IPS DF 6.9 (cell line): ENCODE data around the gene GATA1.
"Not testable (repeated sequence)": the region's sequence is repeated elsewhere in the genome, so short reads cannot be mapped to it uniquely, and the experiment has no call there.

Experiments
- DNase-seq: peaks from one replicate; pipeline ENCODE4 v3.0.0-alpha.2; 2013; ENCODE audit warnings: low read depth, low spot score
- H3K27ac ChIP-seq: one replicate; pipeline ENCODE4 v1.5.1; 2013; ENCODE audit warnings: low read length, control low read depth
- H3K27me3 ChIP-seq: 2 replicates; pipeline ENCODE4 v1.6.1; 2013; ENCODE audit warnings: mild to moderate bottlenecking, low read length; ENCODE audit not compliant: control insufficient read depth, insufficient read depth
- H3K36me3 ChIP-seq: 2 replicates; pipeline ENCODE4 v1.6.1; 2013; ENCODE audit warnings: low read length; ENCODE audit not compliant: control insufficient read depth, insufficient read depth
- H3K4me1 ChIP-seq: 2 replicates; pipeline ENCODE4 v1.6.1; 2013; ENCODE audit warnings: low read length; ENCODE audit not compliant: control insufficient read depth, insufficient read depth
- H3K4me3 ChIP-seq: 2 replicates; pipeline ENCODE4 v1.5.1; 2013; ENCODE audit warnings: mild to moderate bottlenecking, low read length
- H3K9me3 ChIP-seq: 2 replicates; pipeline ENCODE4 v1.6.1; 2013; ENCODE audit warnings: low read length, inconsistent platforms; ENCODE audit not compliant: control insufficient read depth, insufficient read depth
- WGBS: extraction: QIAGEN DNeasy Blood & Tissue Kit; methylation state at CpG from one replicate; pipeline ENCODE4 v1.1.7; 2013; ENCODE audit warnings: mixed read lengths, missing lambda C conversion rate; ENCODE audit not compliant: insufficient read length, insufficient coverage; 5-methylcytosine and 5-hydroxymethylcytosine counted together

GATA1 gene

DNA sequence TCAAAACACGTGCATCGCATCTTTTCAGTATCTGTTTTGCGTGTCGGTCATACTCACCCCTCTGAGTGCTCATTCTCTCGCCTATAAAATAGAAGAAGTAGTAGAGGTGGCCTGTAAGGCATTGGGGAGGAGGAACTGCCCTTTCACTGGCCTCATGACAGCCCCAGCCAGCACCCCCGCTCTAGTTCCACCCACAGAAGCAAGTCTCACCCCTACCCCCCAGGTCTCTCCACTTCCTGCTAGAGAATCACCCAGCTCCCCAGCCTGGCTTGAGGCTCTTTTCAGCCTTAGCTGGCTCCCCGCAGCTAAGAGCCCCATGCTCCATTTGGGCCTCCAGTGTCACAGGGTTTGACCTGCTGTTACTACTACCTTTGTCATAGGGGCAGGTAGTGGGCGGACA lies 27.3 kb downstream of the GATA1 start:
- Histone ChIP-seq H3K9me3 (no peaks in the 10 kb centered on the region), H3K36me3 (no peaks in the 10 kb centered on the region), H3K4me3 (no peak overlapping the region), H3K27ac (no peak overlapping the region), H3K27me3 (no peaks in the 10 kb centered on the region), H3K4me1 (no peaks in the 10 kb centered on the region)
- no CpG with 5 or more reads among the region's 8 CpGs for WGBS
- DNase-seq, result no peak

DNA sequence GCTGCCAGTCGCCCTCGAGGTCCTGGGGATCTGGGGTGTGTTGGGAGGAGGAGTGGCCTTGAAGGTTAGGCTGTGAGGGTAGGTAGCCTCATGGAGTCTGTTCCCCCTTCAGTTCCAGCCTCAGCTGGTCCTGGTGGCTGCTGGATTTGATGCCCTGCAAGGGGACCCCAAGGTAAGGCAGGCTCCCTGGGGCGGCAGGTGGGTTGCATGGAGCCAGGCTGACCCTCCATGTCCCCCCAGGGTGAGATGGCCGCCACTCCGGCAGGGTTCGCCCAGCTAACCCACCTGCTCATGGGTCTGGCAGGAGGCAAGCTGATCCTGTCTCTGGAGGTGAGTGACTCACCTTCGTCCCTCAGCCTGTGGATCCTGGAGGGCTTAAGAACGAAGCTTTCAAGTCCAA lies 28.3 kb downstream of the GATA1 start:
- no peaks in the 10 kb centered on the region for H3K36me3 ChIP-seq
- no peaks in the 10 kb centered on the region for H3K4me1 ChIP-seq
- WGBS, result no CpG with 5 or more reads among the region's 8 CpGs
- no peaks in the 10 kb centered on the region for H3K27me3 ChIP-seq
- DNase-seq, result no peak
- H3K4me3 ChIP-seq, result no peak overlapping the region
- no peaks in the 10 kb centered on the region for H3K9me3 ChIP-seq
- no peak overlapping the region for H3K27ac ChIP-seq

DNA sequence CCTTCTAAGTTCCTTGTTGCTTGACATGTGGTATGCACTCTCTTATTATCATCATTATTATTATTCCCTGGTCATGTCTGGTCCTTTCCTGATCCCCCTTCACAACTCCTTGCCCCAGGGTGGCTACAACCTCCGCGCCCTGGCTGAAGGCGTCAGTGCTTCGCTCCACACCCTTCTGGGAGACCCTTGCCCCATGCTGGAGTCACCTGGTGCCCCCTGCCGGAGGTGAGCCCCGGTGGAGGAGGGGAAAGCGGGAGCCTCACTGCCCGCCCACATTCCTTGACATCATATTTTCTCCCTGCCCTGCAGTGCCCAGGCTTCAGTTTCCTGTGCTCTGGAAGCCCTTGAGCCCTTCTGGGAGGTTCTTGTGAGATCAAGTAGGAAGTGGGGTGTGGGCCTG lies 28.9 kb downstream of the GATA1 start:
- Histone ChIP-seq H3K4me3 (no peak overlapping the region), H3K36me3 (no peaks in the 10 kb centered on the region), H3K27me3 (no peaks in the 10 kb centered on the region), H3K9me3 (no peaks in the 10 kb centered on the region), H3K4me1 (no peaks in the 10 kb centered on the region), H3K27ac (no peak overlapping the region)
- WGBS, result no CpG with 5 or more reads among the region's 8 CpGs
- DNase-seq, result no peak

DNA sequence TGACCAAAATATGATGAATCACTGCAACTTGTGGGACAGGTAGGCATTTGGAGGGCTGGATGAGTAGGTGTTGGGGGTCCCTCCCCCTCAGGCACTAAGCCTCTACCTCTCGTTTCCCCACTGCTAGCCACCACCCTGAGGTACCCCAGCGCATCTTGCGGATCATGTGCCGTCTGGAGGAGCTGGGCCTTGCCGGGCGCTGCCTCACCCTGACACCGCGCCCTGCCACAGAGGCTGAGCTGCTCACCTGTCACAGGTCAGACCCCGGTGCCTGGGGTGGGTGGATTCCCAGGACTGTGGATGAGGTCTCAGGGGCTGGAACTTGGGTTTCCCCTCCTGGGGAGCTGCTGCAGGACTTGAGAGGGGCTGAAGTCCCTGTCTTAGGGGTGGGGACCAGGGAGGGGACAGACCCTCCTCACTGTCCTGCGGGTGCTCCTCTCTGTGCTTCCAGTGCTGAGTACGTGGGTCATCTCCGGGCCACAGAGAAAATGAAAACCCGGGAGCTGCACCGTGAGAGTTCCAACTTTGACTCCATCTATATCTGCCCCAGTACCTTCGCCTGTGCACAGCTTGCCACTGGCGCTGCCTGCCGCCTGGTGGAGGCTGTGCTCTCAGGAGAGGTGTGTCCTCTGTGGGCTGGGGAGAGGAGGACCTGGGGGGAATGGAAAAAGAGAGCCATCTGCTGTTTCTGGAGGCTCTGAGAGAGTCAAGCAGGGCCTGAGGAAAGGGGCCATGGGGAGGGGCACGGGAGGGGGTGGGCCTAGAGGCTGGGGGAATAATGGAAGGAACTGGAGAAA lies 29.8 kb downstream of the GATA1 start:
- H3K27me3 ChIP-seq, result no peaks in the 10 kb centered on the region
- WGBS, result no CpG with 5 or more reads among the region's 18 CpGs
- H3K9me3 ChIP-seq, result no peaks in the 10 kb centered on the region
- H3K4me3 ChIP-seq, result no peak overlapping the region
- H3K36me3 ChIP-seq, result no peaks in the 10 kb centered on the region
- no peaks in the 10 kb centered on the region for H3K4me1 ChIP-seq
- no peak for DNase-seq
- H3K27ac ChIP-seq, result no peak overlapping the region

DNA sequence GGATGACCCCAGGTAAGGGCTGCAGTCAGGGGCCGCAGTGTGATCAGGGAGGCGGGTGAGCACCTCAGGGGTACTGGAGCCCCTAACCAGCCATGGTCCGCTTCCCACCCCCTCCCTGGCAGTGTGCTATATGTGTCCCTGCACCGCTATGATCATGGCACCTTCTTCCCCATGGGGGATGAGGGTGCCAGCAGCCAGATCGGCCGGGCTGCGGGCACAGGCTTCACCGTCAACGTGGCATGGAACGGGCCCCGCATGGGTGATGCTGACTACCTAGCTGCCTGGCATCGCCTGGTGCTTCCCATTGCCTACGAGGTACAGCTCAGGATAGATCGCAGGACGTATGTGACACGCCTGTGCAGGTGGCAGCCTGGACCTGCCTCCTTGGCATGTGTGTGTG lies 31.7 kb downstream of the GATA1 start:
- H3K9me3 ChIP-seq, result no peaks in the 10 kb centered on the region
- no peaks in the 10 kb centered on the region for H3K27me3 ChIP-seq
- WGBS, result no CpG with 5 or more reads among the region's 16 CpGs
- no peak overlapping the region for H3K4me3 ChIP-seq
- H3K4me1 ChIP-seq, result no peaks in the 10 kb centered on the region
- no peak for DNase-seq
- no peak overlapping the region for H3K27ac ChIP-seq
- no peaks in the 10 kb centered on the region for H3K36me3 ChIP-seq

DNA sequence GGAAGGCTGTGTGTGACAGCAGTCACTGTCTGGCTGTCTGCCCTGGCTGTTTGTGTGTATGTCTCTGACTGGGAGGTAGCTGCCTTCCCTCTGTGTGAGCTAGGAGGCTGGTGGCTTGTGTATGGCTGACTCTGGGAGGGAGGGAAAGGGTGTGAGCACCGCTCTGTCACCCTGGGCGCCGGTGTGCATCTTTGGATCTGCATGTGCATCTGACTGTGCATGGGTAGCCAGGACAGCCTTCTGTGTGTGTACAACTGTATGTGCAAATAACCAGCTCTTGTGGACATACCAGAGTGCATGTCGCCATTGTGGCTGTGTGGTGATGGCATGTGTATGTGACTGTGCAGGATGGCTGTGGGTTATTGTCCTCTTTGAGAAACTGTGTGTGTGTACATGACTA lies 32.5 kb downstream of the GATA1 start:
- Histone ChIP-seq H3K36me3 (0 out of 2 replicates have a peak, but pooled peaks cover 2% of the 10 kb centered on the region), H3K9me3 (no peaks in the 10 kb centered on the region), H3K27ac (no peak overlapping the region), H3K4me1 (no peaks in the 10 kb centered on the region), H3K4me3 (no peak overlapping the region), H3K27me3 (no peaks in the 10 kb centered on the region)
- WGBS, result no CpG with 5 or more reads among the region's 4 CpGs
- no peak for DNase-seq

DNA sequence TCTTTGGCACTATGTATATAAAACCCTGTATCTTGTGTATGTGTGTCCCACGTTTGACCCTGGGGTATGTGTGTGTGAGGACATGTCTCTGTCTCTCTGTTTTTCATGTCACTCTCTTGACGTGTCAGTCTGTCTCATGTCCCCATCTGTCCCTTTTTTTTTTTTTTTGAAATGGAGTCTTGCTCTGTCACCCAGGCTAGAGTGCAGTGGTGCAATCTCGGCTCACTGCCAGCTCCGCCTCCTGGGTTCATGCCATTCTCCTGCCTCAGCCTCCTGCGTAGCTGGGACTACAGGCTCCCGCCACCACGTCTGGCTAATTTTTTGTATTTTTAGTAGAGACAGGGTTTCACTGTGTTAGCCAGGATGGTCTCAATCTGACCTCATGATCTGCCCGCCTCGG lies 33.0 kb downstream of the GATA1 start:
- not testable (repeated sequence) for H3K9me3 ChIP-seq, H3K27me3 ChIP-seq, DNase-seq, H3K4me3 ChIP-seq, H3K27ac ChIP-seq, H3K36me3 ChIP-seq, H3K4me1 ChIP-seq
- no CpG with 5 or more reads among the region's 9 CpGs for WGBS

DNA sequence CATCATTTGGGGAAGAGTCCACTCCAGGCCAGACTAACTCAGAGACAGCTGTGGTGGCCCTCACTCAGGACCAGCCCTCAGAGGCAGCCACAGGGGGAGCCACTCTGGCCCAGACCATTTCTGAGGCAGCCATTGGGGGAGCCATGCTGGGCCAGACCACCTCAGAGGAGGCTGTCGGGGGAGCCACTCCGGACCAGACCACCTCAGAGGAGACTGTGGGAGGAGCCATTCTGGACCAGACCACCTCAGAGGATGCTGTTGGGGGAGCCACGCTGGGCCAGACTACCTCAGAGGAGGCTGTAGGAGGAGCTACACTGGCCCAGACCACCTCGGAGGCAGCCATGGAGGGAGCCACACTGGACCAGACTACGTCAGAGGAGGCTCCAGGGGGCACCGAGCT lies 36.7 kb downstream of the GATA1 start:
- no peaks in the 10 kb centered on the region for H3K4me1 ChIP-seq
- no peak for DNase-seq
- H3K27ac ChIP-seq, result no peak overlapping the region
- WGBS, result no CpG with 5 or more reads among the region's 6 CpGs
- no peak overlapping the region for H3K4me3 ChIP-seq
- H3K27me3 ChIP-seq, result no peaks in the 10 kb centered on the region
- no peaks in the 10 kb centered on the region for H3K9me3 ChIP-seq
- peaks cover 6% of the 10 kb centered on the region; the same call in 1 of the 2 replicates for H3K36me3 ChIP-seq

DNA sequence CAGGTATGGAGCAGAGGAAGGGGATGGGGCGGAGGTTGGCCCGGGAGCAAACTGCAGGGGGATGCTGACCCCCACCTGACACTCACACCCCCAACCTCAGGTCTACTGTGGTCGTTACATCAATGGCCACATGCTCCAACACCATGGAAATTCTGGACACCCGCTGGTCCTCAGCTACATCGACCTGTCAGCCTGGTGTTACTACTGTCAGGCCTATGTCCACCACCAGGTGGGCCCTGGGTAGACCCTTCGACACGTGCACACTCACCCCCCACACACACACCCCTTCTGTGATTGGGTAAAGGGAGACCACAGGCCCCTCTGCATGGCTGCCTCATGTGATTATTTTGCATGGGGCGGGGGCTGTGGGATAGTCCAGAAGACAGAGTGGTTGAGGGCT lies 37.7 kb downstream of the GATA1 start:
- no CpG with 5 or more reads among the region's 8 CpGs for WGBS
- Histone ChIP-seq H3K9me3 (no peaks in the 10 kb centered on the region), H3K36me3 (peaks cover 6% of the 10 kb centered on the region; the same call in 1 of the 2 replicates), H3K4me1 (no peaks in the 10 kb centered on the region), H3K4me3 (no peak overlapping the region), H3K27ac (no peak overlapping the region), H3K27me3 (no peaks in the 10 kb centered on the region)
- no peak for DNase-seq

DNA sequence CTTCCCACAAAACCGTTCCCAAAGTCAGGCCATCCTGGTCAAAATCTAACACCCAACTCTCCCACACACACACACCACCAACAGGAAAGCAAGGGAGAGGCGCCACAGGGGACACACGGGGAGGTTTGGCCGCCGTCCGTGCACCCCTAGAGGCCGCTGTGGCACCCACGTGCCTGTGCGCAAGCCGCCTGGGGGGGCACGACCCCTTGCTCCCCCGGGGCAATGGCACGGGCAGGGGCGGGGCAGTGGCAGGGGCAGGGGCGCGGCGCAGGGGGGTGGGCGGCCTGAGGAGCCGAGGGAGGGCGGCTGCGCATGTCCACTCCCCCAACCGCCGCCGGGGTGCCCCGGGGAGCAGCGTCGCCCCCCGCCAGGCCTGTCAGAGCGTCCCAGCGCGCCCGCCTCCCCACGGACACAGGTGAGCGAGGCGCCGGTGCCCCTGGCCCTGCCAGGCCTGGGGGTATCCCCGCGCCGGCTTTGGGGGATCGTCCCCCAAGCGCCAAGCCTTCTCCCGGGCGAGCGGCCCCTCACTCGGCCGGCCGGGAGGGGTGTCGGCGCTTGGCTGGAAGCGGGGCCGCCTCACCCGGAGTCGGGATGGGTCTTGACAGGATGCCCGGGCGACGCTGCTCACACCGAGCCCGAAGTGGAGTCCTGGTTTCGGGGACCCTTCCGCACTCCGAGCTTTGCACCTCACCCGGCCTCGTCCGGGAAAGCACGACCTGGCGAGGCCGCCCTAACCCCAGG lies 39.9 kb downstream of the GATA1 start, which contains the start of gene ERAS:
TSS of gene ERAS (plus strand) at position 379 of the 741 bp plus-strand sequence. CDS start 2,611 bp downstream, outside the sequence.
- no peak for DNase-seq
- no peaks in the 10 kb centered on the region for H3K9me3 ChIP-seq
- peaks cover 6% of the 10 kb centered on the region; the same call in 1 of the 2 replicates for H3K36me3 ChIP-seq
- H3K27me3 ChIP-seq, result peaks cover under 1% of the 10 kb centered on the region; the same call in 1 of the 2 replicates
- no peaks in the 10 kb centered on the region for H3K4me1 ChIP-seq
- H3K4me3 ChIP-seq, result no peak within 1 kb of the TSS
- H3K27ac ChIP-seq, result no peak within 1 kb of the TSS
- WGBS, result no CpG with 5 or more reads among the region's 67 CpGs
